ENCODE measurements around the gene INPP5F.
"Not testable (repeated sequence)": the region's sequence is repeated elsewhere in the genome, so short reads cannot be mapped to it uniquely, and the experiment has no call there.

The INPP5F gene

DNA sequence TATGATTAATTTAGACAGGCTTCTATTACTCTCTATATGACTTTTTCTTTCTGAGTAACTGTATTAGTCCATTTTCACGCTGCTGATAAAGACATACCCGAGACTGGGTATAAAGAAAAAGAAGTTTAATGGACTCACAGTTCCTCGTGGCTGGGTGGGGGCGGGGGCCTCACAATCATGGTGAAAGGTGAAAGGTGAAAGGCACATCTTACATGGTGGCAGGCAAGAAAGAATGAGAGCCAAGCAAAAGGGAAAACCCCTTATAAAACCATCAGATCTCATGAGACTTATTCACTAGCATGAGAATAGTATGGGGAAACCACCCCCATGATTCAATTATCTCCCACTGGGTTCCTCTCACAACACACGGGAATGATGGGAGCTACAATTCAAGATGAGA is 18.5 kb upstream of the INPP5F start:
- DNase-seq = not testable (repeated sequence)

DNA sequence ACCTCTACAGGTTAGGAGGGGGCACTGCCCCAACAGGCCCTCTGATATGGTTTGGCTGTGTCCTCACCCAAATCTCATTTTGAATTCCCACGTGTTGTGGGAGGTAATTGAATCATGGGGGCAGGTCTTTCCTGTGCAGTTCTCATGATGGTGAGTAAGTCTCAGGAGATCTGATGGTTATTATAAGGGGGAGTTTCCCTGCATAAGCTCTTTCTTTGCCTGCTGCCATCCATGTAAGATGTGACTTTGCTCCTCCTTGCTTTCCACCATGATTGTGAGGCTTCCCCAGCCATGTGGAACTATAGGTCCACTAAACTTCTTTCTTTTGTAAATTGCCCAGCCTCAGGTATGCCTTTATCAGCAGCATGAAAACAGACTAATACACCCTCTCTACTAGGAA is 14.9 kb upstream of the INPP5F start:
- not testable (repeated sequence) for DNase-seq

DNA sequence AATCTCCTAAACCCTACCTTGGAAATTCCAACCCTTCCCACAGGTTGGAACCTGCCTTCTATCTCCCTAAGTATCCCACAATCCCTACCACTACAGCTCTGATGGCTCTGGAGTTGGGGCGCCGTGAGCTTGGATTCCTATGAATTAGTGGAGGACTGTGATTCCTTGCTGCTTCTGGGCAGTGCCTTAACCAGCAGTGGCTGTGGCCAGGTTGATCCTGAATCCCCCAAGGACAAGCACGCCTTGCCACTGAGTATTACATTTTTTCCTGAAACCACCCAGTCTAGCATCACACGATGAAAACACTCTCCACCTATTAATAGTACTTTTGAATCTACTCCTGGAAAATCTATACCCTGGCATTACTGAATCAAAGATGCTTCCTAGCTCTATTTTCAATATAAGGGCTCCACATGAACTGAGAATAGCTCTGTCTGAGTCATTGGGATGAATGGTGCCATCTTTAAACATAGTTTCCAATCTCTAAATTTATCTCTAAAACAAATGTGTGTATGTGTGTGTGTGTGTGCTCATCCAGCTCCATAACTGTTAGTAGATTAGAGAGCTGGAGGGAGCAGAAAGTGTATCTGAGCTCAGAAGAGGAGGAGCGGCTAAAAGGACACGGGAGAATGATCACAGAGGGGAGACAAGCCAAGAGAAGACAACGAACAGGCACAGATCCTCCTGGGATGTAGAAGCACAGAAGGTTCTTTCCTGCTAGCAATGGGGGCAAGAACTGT is 11.9 kb upstream of the INPP5F start:
- DNase-seq = no peak

DNA sequence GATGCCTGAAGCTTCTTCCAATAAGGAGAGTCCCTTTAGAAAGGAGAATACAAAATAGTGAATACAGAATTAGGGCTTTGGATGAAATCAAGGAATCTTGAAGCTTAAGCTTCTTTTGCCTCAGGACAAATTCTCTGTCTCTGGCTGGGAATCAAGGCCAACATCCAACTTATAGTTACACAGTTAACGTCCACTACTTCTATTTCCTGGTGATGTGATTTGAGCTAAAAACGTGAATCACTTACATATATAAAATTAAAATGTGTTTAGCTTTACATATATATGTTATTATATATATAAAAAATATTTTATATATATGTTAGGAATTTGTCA is 11.4 kb upstream of the INPP5F start:
- no peak for DNase-seq

DNA sequence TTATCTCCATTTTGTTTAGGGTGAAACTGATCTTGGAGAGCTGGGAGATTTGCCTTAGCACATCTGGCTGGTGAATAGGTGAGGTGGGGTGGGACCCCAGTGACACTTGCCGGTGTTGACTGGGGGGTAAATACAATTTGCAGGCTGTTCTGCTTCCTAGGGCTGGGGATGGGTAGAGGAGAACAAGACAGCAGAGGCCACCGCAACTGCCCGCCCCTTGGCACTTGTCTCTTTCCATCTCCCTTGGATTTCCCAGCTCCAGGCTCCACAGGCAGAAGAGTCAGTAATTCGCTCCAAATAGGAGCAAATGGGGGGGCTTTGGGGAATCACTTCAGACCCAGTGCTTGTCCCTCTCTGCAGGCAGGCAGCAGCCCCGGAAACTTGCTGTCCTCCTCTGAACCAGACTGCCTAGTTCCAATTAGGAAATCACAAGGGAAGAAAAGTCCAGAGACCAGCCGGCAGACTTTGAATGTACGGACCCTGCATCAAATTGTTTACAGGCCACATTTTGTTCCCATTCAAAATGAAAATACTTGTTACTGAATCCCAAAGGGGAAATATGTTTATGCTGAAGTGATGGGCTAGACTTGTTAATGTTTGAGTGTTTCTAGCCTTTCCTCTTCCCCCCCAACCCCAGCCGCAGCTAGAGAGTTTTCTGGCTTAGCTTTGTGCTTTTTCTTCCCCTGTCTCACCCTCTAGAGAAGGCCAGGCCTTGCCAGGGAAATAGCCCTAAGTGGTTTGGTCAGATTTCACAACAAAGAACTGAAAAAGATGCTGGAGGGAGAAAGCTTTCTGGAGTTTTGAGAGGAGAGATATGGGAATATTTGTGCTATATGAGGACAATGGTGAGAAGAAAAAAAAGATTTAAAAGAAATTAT is 10.0 kb upstream of the INPP5F start:
- DNase-seq = no peak

DNA sequence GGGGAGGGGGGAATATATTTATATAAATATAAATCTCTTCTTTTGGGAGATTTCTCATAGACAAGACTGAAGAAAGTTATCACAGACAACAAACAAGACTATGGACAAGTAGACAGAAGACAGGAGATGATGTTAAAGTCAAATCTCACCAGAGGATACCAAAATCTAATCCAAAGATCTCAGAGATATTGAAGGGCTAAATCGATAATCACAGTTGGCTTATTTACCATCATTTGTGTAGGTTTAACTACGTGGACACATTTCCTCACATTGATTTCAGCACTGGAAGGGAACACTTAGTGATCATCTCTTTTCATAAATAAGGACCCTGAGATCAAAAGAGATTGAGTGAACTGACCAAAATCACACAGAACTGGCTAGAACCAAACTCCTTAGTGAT is 2.7 kb upstream of the INPP5F start:
- no peak for DNase-seq

DNA sequence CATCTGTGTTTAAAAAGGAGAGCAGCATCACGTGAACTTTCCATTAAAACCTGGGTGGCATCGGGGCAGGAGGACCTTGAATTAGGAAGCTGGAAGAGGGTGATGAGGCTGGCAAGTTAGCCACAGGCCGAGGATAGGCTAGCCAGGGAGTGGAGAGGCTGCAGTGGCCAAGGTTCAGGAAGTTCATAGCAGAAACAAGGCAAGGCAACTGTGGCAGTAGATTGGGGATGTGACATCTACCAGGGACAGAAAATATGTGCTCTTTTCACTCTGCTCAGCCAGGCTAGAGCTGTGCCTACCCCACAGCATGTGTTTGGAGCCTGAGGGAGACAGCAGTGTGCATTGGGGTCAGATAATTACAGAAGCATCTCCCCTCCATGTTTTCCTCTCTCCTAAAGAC is 2.2 kb upstream of the INPP5F start:
- DNase-seq = no peak

DNA sequence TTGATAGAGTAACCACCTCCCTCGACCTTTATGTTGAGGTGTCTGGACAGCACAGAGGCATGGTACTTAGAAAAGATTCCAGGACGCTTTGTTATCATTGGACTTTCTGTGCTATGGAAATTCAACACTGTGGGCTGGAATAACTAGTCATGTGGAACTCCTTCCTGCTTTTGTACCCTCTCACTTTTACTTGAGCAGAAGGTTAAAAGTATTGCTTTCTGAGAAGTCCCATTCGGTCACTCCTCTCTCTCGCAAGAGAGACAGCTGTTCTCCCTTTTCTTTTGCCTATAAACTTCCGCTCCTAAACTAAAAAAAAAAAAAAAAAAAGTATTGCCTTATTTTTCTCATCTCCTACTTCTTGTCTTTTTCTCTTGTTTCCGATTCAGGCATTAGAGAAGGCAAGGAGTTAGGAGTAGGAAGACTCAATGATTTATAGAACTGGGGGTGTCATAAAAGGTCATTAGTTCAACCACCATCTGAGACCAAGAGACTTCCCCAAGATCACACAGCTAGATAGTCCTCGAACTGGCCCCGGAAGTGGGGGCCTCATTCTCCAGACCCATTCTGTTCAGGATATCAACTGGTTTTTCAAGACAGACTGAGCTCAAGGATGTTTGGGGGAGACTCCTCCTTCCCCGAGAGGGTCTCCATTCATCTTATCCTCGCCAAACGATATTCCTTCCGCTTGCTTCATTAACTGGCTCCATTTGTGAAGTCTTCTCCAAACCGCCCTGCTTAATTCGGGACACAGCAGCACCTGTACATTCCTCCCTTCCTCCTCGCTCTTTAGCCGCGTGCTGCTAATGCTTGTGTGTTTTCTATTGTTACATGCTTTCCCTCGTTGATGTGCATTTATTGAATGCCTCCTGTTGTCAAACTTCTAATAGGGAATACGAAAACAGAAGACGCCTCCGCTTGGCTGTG is 995 bp upstream of the INPP5F start:
- peak in 1 of 2 donors; percentile 55 for DNase-seq

DNA sequence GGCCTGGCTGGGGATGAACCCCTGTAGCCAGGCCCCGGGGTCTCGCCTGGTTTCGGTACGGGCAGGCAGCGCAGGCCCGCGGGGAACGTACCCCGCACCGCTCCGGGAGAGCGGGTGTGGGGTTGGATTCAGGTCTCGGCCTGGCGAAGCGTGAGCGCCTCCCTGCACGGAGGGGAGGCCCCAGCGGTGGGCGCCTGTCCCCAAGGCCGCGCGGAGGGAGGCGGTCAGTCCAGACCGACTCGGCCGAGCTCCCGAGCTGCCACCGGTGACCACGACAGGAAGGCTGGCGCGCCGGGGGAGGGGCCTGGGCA is 378 bp upstream of the INPP5F start:
- no peak for DNase-seq

DNA sequence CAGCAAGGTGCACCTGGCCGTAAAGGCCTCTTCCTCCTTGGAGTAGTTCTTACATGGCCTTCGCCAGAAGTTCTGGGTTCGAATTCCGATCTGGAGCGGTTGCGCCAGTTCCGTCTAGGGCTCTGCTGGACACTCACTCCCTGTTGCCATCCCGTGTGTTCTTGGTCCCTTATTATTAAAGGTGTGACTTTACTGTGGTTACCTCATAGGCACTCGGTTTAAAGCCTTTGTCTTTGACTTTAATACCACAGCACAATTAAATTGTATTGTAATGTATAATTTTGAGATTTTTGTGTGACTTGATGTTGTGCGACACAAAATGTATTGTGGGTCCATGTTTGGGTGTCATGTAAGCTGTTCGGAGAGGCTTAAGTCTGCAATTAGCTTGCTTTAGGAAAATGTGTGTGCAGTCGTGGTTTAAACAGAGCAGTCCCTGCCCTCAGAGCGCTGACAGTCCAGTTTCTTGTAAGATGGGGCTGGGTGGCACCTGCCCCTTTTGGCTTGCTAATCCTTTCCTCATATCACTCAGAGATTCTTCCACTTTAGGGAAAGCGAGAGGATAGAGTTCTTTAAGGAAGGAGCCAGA is 919 bp downstream of the INPP5F start:
- DNase-seq = no peak

DNA sequence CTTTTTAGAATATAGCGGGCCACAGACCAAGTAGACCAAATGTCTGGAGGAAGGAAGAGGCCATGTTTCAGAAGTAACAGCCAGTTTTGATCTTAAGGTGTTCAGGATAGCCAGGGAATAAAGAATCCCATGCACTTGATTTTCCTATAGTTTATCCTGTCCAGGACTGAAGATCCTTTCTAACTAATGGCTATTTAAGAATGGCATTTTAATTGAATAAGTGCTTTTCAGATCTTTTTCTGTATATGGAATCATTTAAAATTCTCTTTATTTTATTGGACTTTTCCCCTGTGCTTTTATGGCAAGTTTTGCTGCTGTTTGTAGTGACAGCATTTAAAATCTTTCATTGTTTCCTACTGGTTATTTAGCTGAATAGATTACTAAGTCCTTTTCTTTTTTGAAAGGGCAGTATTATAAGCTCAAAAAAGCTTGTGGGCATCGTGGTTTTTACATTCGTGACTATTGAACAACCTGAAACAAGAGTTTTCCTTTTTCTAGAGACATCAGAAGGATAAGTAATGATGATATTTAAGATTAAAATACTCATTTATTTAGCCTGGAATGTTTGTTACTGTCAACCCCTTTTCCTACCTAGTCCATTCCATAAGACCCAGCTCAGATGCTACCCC is 2.4 kb downstream of the INPP5F start:
- no peak for DNase-seq

DNA sequence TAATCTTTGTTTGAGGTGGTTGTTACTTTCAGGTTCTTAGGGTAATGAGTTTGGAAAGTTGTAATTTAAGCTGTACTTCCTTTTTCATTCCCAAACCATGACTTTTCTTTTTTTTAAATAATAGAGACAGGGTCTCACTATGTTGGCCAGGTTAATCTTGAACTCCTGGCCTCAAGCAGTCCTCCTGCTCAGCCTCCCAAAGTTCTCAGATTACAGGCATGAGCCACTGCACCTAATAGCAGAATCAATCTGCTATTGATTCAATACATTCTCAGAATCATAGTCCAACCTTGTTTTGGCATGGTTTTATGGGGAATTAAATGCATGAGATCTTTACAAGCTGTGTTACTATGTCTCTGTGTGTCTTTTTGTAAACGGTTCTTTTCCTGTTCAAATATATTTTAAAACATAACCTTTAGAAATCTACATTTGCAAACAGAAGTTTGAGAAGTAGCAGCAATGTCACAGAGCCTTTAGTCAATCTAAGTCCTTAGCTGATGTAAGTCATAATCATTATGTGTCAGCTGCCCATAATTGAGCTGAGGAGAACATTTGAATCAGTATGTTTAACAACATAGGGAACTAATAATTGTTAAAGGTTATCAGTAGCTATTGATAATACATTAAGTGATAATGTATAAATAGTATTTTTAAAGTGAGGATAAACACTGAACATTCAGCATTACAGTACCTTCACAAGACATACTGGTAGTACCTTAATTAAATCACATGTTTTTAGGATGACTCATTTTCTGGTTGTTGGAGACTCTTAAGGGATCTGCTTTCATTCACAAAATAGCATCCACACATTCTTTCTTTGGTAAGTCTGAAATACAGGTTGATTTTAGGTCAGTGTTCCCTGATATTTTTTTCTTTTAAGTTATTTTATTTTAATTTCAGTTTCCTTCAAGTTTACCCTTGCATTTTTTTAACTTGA is 8.8 kb downstream of the INPP5F start:
- no peak for DNase-seq

DNA sequence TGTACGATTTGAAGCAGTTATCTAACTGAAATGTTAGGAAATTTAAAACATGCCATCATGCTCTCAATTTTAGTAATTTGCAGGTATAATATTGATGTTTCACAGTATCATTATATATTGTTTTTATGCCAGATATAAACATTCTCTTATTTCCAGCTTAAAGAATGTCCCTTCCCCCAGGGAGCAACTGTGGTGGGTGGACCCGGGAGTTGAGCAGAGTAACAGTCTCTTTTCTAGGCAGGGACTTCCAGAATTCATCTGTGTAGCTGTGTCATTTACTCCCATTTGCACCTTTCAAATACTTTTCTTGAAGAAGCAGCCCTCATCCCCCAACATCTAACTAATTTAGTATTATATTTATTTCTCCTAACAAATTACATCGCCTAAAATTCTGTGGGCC is 9.6 kb downstream of the INPP5F start:
- no peak for DNase-seq

DNA sequence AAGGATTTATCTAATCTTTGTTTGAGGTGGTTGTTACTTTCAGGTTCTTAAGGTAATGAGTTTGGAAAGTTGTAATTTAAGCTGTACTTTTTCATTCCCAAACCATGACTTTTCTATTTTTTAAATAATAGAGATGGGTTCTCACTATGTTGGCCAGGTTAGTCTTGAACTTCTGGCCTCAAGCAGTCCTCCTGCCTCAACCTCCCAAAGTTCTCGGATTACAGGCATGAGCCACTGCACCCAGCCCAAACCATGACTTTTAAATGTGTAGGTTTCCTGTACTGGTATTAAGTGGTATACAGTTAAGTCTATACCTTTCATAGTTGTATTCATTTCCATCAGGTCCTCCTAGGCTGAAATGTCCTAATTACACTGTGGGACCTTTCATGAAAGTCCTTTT is 10.4 kb downstream of the INPP5F start:
- no peak for DNase-seq

DNA sequence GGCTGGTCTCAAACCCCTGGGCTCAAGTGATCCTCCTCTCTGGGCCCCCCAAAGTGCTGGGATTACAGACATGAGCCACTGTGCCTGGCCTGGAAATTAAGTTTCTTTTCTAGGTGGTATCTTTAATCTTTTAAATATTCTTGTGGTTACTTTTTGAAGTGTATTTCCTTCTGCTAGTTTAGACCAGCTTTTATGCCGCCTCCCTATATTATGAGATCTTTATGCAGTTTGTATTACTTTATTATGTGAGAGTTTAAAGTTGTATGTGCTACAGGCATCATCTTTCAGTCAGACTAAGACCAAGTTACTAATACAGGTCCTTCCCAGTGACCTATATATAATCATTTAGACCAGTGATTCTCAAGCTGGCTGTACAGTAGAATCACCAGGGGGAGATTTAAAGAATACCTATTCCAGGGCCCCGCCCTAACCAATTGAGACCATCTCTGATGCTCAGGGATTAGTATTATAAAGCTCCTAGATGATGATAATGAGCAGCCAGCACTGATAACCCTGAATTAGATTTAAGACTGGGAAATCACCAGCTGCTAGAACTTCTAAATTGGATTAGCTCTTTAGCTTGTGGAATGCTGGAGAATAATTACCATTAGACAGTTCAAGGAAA is 11.3 kb downstream of the INPP5F start:
- no peak for DNase-seq

DNA sequence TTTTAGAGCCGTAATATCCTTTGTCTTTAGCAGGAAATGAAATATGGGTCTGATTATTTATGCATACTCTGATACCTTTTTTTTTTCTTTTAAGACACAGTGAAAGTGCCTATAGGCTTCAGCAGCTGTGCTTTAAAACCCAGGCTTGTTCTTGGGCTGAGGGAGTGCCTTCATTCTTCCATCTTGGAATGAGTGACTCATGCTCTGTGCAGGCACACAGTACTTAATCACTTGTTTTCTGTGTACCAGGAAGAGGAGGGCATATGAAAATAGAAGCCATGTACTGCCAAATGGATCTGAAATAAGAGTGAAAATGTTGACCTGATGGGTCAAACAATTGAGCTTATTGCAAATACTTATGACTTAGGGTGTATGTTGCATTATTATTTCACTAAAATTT is 12.0 kb downstream of the INPP5F start:
- DNase-seq = no peak

DNA sequence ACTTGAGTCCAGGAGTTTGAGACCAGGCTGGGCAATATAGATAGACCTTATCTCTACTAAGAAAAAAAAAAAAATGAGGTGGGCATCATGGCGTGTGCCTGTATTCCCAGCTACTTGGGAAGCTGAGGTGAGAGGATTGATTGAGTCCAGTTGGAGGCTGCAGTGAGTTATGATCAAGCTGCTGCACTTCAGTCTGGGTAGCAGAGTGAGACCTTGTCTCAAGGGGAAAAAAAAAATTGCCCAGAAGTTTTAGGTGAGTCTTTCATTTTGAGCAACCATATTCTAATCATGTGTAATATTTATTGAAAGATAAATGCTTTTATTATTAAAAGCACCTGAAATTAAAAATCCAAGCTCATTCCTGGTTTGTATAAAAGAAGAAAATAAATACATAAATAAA is 13.1 kb downstream of the INPP5F start:
- DNase-seq = no peak

DNA sequence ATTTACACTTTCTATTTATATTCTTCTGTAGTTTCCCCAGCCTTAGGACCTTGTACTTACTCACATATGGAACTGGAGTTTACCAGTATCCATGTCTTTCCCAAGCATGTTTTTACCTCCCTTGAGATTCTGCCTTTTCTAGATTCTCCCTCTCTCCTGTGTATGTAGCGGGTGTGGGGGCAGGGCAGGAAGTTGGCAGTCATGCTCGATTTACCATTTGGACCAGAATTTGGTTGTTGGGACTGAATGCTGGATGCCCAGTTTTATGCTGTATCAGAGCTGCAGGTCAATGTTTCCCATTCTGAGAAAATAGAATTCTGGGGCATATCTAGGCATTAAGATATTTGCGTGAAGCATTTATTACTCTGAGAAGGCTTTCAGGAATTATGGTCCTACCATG is 14.2 kb downstream of the INPP5F start:
- DNase-seq = no peak

DNA sequence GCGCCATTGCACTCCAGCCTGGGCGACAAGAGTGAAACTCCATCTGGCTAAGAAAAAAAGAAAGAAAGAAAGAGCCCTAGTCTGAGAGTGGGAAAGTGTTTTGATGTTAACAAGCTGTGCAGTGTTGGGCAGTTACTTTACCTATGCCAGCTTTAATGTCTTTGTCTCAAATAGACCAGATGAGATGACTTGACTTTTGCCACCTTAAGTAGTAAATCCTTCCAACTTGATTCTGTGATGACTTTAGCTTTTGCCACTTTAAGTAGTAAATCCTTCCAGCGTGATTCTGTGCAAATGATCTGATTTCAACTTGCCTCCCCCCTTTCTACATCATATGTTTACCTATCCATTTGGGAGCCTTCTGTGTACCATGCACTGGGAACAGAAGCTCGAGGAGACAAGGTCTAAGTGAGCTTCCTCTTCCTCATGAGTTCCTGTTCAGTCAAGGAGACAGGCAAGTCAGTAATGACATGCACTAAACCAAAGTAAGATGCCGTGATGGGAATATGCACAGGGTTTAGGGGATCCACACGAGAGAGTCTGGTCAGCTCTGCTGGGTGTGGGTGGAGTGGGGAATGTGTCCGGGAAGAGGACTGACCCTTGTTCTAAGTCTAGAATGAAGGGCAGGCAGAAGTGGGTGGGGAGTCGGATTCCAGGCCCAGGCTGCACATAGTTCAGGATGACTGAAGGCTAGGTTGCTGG is 17.2 kb downstream of the INPP5F start:
- DNase-seq = no peak

DNA sequence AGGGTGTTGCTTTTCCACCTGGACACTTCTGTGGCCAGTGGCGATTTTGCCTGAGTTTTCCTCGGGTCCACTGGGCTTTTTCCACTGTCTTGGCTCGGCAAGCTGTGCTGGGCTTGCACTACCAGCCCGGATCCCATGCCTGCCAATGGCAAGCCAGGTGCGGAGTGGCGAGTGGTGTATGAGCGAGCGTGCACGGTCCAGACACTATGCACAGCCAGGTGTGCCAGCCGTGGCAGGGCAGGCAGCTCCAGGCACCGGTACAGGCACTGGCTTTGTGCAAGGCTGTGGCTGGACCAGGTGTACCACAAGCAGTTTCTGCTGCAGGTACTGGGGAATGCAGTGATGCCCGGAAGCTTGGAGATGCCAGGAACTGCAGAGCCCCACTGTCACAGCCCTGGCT is 22.1 kb downstream of the INPP5F start:
- no peak for DNase-seq

All from hippocampal formation (tissue), 2 donors.